NCI-H1417 treated with DMSO at 0.1 percent for 48 hours (cell line): ENCODE data around the gene BTBD9.

Experiments used
- DNase-seq: peaks from one replicate; lab custom pipeline; 2025; lab: John Stamatoyannopoulos, UW

Gene BTBD9

DNA sequence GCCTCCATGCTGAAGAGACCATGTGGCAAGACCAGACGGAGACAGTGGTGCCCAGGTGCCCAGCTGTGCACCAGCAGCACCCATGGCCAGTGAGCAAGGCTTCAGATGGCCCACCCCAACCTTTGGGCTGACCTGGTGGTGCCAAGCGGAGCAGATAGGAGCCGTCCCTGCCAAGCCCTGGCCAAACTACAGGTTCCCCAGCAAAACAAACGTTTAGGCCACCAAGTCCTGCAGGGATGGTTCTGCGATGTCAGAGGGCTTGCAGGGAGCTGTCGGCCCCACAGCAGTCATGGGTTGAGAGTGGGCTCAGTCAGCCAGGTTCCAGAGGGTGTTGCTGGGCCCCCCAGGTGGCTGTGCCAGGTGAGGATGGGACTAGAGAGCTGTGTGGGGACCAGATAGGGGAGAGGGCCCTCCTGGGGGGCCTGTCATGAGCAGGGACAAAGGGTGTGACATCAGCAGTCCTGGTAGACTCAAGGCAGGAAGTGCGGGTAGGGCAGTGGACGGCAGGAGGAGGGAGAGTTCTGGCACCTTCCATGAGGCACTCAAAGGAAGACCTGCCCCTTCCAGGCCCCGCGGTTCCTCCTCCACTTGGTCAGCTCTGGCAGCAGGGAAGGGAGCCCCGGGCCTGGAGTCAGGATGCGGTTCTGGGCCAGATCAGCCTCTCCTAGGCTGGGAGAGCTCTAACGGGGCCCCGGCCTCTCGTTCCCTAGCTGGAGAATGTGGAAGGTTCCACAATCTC, 477.8 kb downstream of the BTBD9 start:
- DNase-seq = no peak

DNA sequence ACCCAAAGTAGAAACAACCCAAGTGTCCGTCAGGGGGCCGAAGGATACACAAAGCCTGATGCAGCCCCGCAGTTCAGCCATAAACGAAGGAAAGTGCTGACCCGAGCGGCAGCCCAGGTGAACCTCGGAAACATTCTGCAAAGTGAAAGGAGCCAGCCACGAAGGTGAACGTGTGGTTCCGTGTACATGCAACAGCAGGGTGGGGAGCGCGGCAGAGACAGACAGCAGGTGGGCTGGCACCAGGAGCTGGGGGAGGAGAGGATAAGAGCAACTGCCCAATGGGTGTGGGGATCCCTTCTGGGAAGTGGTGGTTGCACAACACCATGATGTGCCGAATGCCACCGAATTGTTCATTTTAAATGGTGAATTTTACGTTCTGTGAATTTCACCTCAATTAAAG, 478.4 kb downstream of the BTBD9 start:
- no peak for DNase-seq

DNA sequence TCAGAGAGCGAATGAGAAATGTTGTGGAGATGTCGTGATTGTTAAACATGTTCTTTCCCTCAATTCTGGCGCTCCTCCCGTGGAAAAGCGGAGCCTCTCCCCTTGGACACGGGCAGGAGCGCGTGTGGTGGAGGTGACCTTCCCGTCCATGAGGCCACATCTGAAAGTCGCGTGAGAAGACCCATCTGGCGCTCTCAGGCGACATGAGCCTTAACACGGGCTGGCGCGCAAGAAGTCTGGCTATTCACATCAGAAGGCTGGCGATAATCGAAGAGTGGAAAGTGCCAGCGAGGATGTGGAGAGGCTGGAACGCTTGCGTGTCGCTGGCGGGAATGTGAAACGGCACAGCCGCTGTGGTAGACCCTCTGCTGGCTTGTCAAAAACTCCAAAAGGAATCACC, 478.9 kb downstream of the BTBD9 start:
- no peak for DNase-seq

DNA sequence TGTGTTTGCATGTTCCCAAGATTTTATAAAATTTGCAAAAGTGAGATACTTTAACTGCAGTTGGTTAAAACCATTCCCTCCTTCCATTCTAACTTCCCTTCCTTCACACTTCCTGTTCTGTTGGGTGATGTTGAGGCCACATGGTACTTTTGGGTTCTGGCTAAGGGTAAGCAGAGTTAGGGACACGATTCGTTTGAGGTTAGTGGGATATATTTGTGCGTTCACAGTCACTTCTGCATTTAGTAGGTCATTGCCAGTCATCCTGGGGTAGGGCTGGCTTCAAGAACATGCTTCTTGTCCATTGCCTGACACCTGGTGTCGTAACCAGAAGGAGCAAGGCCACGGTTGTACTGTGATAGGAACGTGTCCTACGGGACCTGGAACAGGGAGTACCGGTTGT, 480.1 kb downstream of the BTBD9 start:
- no peak for DNase-seq

DNA sequence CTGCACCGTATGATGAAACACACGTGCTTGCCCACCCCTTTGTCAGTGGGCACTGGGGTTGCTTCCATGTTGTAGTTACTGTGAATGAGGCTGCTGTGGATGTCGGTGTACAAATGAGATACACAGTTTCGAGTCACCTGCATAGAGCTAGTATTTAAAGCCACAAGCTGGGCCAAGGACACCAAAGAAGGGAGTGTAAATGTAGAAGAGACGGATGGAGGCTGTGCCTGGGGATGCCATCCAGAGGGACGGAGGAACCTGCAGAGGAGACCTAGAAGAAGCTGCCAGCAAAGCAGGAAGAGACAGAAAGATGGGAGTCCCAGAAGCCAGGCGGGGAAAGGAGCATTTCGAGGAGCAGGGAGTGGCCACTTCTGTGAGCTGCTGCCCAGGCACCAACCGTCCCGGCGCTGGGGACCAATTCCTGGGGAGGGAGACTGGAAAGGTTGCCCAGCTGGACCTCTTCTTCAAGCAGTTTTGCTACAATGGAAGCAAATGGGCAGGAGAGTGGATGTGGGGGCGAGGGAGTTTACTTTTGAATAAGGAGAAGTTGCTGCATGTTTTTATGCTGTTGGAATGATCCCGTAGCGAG, 480.9 kb downstream of the BTBD9 start:
- DNase-seq = no peak

DNA sequence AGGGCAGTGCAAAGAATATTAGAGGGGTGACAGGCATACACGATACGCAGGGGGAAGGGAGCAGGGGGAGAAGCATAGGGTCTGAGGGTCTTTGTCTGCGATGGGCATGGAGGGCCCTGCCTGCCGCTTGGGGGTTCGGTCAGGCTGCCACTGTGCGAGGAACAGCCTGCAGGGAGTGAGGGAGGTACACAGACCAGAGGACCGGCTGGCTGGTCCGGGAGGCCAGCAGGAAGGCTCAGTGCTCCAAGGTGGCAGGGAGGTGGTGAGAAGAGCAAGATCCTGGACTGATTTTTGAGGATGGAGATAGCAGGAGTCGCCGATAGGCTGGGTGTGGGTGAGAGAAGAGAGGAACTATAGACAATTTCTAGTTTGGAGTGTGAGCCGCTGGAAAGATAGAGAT, 481.8 kb downstream of the BTBD9 start:
- no peak for DNase-seq

DNA sequence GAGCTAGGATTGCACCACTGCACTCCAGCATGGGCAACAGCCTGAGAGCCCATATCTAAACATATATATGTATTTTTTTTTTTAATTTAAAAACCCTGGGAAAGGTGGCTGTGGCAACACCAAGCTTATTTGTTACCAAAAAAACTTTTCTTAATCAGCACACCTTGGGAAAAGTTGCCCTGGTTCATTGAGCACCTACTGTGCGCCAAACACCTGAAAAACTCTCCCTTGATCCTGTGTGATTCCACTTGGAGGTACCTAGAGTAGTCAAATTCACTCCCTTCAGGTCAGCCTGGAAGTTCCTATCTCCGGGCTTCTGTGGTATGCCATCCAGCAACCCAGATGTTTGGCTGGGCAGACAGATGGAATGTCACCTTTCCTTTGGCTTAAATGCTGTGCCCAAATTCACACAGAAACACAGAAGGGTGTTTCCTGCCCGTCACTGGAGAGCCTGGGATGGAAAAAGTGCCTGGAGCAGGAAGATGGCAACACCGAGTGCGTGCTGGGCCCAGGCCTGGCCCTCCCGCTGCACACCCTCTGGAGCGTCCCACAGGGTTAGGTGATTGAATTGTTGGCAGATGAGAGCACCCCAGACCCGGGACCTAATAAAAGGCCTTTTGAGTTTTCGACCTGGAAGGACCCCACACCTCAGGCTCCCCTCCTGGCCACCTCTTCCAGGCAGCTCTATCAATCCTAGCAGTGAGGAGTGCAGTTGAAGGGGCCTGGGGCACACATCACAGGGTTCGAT, 482.7 kb downstream of the BTBD9 start:
- DNase-seq = no peak

DNA sequence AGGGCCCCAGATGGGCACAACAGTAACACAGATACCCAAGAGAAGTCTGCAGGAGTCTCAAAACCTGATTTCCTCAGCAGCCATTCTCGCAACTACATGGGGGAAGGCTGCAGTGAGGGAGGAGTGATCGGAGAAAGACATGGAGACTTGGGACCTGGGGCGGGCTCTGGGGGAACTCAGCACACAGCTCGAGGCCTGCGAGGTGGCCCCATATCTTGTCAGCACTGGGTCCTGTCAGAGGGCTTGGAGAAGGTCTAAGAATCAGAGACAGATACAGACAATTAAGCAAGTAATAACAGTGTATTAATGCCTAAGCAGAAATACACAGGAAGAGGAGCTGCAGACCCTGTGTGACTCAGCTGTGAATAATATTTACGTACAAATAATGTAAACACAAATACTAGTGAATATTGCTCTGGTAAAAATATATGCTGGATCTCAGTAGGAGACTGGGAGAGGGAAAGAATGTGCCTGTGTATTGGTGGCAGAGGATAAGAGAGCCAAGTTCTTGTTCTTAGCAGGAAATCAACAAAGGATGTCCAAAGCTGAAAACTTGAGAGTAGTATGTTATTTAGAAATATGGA, 484.0 kb downstream of the BTBD9 start:
- no peak for DNase-seq

DNA sequence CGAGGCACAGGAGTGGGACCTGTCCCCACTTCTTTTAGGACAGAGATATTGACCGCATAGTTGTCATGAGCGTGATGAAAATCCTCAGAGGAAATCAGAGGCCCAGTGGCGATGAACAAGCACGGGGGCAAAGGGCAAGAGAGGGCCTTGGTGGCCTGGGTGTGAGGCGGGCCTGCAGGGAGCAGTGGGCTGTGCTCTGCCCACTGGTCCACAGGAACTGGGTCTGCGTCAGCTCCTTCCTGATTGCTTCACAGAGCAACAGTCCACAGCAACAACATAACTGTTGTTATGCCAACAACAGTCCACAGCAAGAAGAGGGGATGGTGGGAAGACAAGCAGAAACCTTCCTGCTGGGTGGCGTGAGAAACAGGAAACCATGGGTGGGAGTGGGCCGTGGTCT, 484.6 kb downstream of the BTBD9 start:
- DNase-seq = no peak

DNA sequence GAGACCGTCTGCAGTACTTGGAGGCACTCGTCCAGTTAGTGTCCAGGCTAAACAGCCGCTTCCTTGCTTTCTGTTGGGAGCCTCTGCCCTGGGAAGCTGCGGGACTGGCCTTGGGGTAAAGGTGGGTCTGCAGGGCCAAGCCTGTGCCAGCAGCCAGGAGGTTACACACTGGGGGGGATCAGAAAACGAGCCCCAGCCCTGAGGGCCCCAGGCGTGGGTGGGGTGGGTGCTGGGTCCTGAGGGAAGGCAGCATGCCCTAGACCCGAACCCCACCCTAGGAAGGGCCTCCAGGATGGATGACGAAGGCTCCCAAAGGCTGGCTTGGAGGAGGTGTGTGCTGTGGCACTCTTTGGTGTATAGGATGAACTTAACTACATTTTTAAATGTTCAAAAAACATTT, 485.0 kb downstream of the BTBD9 start:
- no peak for DNase-seq

DNA sequence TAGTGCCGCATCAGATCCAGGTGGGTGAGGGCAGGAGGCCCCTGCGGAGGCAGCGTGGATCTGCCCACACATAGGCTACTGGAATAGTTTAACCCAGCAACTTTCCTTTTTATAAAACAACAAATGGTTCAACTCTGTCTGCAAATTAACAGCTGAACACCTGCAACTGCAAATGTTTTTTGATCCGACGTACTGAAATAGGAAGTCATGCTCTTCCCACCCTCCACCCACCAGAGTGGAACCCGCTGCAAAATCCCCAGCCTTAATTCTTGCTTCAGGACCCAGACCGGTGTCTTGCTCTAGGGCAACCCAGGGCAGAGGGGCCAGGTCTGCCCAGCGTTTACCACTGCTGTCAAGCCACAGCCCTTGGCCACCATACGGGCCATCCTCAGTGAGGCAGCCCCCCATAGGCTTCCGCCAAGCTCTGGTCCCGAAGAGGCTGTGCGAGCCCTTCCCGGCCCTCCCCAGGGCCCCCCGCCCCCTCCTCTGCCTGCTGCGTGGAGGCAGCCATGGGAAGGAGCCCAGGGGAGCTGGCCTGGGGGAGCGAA, 485.9 kb downstream of the BTBD9 start:
- no peak for DNase-seq

DNA sequence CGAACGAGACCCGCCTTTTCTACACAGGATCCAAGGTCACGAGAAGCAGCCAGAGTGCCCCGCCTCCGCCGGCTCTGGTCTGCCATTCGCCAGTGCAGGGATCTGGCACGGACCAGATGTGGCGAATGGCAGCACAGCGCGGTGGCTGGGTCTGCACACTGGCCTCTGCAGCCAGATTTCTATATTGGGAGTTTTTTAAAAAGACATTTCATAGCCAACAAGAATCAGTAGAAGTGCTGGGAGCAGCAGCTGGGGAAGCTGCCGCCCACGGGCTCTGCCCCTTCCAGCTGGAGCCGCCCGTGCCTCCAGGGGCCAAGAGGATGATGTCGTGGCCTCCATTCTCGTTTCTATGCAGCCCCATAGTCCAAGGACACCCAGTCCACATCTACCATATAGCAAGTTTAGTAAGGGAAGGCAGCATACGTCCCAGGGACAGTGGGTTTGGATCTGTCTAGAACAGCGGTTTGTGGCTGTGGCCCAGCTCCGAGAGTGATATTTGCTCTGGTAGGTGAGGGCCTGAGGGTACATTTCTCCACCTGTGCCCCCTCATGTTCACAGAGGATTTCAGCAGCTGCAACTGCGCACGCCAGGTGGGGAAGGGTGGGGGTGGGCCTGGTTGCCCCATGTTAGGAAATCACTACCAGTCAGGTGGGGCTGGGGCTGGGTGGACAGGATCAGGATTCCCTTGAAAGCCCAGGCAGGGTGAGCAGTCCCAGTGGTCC, 486.5 kb downstream of the BTBD9 start:
- DNase-seq = no peak

DNA sequence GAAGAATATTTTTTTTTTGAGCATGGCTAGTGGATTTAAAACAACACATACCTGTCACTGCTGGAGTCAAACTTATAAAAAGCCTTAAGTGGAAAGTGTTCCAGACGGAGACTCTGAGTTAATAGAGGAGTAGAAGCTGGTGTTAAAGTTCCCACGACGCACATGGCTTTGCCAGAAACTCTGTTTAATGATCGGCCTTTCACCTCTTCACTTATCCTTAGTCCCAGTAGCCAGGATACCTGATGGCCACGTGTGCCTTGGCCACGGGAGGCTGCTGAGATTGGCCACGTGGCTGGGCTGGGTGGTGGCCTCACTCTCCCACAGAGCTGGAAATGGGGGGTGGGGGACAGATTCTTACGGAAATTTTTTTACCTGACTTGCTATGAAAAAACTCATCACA, 487.1 kb downstream of the BTBD9 start:
- no peak for DNase-seq

DNA sequence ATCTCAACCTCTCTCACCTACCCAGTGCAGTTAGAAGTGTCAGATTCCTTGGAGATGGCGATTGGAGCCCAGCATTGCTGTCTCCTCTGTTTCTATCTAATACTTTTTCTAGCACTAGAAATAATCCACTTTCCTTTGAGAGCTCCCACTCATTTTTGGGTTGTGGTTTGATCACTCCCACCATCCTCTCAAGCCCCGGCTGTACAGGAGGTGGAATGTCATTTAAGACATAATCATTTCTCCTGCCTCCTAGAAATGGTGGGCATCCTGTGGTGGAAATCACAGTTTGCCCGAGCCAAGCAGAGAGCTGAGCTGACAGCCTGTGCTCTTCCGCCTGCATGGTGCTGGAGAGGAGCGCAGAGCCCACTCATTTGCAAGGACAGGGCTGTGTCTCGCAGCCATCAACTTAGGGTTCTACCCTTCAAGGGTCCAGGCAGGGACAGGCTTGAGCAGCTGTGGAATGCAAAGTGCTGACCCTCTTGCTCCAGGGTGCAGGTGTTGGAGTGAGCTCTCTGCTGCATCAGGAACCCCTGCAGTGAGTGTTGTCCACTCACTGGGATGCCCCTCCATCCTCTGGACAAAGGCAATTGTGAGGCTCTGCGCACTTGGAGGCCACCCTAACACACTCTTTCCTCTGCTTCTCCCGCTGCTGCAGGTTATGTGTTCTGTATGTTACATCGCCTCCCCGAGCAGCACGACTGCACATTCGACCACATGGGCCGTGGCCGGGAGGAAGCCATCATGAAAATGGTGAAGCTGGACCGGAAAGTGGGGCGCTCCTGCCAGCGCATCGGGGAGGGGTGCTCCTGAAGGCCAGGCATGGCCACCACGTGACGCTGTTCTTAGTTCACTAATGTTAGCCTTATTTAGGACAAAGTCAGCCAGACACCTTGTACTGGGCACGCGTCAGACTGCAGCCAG, 487.9 kb downstream of the BTBD9 start:
- no peak for DNase-seq

DNA sequence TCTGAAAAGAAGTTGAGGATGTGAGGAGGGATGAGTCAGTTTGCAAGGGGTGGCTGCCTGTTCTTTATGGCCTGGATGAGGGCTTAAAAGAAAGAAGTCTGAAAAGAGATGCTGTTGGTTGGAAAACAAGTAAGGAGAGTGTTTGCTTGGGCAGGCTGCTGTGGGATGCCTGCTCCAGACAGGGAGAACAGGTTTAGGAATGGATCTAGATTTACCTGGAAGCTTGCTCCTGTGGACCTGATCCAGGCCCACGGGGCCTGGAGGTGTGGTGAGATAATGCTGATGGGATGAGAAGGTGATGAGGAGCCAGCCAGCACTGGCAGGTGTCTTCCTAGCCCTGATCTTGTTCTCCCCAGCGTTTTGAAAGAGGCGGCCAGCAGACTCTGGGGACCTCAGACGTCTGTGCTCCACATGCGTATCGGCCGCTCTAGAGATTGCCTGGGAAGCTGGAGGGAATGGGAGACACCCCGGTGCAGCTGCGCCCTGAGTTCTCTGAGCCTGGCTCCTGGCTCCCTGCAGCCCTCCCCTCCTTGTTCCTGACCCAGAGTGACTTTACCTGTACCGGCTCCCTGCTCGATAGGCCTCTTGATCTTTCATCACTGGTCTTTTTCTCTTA, 488.9 kb downstream of the BTBD9 start:
- no peak for DNase-seq

DNA sequence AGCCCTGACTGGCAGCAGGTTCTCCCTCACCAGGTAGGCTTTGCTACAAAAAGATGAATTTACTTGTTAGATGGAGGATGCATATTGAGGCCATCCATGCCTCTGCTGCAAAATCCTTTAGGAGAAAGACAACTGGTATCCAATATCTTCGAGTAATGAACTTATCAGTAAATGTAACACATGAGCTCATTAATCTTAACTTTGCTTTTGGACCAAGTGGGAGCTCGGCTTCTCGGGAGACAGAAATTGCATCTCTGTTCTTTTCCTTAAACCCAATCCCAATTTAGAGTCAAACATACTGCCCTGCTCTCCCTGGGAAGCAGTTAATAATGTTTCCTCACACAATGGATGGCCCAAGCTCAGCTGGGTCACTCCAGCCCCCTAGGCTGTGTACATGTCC, 489.7 kb downstream of the BTBD9 start:
- no peak for DNase-seq

DNA sequence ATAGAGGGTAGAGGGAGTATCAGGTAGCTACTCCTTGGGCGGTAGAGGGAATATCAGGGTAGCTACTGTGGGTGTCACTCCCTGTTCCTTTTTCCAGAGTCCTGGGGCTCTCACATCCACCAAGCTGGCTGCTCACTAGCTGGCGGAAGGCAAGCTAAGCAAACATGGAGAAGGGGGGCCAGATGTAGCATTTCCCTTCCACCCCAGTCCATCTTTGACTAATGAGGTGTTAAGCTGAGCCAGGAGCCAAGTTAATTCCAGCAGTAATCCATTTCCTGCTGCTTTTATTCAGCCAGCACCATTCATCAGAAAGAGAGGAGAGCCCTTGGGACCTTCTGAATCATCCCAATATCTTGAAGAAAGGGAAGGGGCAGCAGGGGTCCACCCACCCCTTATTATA, 490.2 kb downstream of the BTBD9 start:
- DNase-seq = no peak

DNA sequence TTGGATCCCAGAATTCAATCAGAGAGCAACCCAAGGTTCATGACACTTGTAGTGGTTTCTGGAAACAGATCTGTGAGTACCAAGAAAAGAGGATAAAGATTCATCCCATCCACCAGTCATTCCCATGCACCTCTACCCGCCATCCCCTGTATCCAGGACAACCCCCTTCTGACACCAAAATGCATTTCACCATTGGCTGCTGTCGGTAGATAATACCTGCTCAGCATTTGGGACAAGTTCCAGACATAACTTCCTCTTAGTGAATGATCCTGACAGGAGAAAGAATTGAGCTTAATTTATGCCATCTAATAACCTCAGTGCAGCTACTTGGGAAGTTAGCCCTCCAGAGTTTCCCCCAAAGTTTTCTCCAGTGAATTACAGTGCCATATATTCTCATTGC, 491.1 kb downstream of the BTBD9 start:
- no peak for DNase-seq

DNA sequence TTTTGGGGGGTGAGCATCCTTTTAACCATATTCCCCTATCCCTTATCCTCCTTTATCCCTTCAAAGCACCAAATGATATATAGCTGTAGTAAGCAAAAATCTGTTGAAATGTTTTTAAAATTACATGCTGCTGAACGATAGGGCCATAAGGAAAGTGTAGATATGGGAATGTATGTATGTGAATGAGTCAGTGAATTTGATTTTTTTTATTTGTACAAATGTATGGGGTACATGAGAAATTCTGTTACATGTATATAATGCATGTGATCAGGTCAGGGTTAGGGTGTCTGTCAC, 493.0 kb downstream of the BTBD9 start:
- no peak for DNase-seq

DNA sequence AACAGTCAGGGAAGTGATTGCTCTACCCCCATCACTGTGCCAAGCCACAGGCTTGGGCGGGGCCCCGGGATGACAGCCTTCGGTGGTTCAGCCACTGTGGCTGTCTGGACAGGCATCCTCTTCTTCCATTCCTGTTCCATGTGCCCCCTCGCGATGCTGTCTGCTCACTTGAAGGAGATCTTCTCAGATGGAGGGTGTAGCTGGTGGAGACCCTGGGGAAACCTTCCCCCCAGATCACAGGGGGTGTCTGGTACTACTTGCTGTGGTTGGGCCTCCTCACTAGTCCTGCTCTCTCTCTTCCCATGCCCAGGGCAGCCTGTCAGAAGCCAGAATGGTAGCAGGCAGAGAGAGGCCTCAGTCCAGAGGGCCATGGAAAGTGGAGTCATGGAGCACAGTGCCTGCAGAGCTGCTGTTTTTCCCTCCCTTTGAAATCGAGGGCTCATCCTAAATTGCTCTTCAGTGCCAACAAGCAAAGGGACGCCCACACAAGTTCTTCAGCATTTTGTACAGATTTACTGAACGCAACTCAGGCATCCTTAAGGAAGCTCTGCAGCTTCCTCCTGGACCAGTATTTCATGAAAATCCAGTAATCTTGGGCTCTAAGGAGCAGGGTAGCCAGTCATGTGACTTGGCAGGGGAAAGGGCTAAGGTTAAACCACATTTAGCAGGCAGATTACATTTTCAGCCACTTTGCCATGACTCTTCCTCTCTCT, 493.6 kb downstream of the BTBD9 start:
- DNase-seq = no peak
